ENCODE data around the gene ACTN3.

- no peak for TF ChIP-seq ZNF274 (IDR thresholded peaks at IDR 0.05; ENCODE audit: low read depth, low read length)
- TF ChIP-seq YY1 (IDR thresholded peaks at IDR 0.05; ENCODE audit: insufficient read depth, insufficient read length) = no peak
- no peak for TF ChIP-seq SUZ12 (IDR thresholded peaks at IDR 0.05; ENCODE audit: extremely low read depth, insufficient read depth, insufficient read length)
These were observed 14.7 kb downstream of the ACTN3 start for GRCh38 chr11:66561178-66561974.
